Measurements from ENCODE around the gene PRLH.

DNA sequence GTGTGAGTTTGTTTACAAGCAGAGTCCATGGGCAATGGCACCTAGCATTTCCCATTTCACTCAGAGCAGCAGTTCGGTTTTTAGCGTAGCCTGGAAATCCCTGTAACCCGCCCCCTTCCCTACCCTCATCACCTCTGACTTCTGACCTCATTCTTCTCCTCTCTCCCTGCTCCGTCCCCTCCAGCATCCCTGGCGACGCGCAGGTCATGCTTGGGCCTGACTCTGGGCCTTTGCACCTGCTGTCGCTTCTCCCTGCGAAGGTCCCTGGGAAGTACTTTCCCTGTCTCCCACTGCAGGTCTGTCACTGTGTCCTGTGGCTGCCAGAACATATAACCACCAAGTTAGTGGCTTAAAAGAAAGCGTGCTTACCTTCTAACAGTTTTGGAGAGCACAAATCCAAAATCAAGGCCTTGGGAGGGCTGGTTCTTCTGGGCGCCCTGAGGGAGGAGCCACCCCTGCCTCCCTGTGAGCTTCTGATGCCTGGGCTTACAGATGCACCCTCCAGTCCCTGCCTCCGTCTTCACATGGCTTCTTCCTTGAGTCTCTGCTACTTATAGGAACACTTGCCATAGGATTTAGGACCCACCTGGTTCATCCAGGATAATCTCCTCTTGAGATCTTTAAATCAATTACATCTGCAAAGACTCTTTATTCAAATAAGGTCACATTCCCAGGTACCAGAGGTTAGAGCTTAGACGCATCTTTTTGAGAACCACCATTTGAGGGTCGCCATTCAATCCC, 32.3 kb downstream of the PRLH start:
- TF ChIP-seq, protein P1, sequence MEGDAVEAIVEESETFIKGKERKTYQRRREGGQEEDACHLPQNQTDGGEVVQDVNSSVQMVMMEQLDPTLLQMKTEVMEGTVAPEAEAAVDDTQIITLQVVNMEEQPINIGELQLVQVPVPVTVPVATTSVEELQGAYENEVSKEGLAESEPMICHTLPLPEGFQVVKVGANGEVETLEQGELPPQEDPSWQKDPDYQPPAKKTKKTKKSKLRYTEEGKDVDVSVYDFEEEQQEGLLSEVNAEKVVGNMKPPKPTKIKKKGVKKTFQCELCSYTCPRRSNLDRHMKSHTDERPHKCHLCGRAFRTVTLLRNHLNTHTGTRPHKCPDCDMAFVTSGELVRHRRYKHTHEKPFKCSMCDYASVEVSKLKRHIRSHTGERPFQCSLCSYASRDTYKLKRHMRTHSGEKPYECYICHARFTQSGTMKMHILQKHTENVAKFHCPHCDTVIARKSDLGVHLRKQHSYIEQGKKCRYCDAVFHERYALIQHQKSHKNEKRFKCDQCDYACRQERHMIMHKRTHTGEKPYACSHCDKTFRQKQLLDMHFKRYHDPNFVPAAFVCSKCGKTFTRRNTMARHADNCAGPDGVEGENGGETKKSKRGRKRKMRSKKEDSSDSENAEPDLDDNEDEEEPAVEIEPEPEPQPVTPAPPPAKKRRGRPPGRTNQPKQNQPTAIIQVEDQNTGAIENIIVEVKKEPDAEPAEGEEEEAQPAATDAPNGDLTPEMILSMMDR (IDR thresholded peaks at IDR 0.05): no peak
- no peak for TF ChIP-seq NFYB (CRISPR knock-in tag; conservative IDR thresholded peaks at IDR 0.05; ENCODE audit: low read depth)
